GM19035 (cell line): ENCODE measurements around the gene CHTF18.
"Not testable (repeated sequence)": the region's sequence is repeated elsewhere in the genome, so short reads cannot be mapped to it uniquely, and the experiment has no call there.

Experiments used
- ATAC-seq: cut with Tn5 transposase; IDR thresholded peaks from one replicate; pipeline ENCODE4 v1.9.1; 2021; ENCODE audit not compliant: unreplicated experiment

The CHTF18 gene

GRCh38 chr16:825341-826061 lies 37.1 kb downstream of the CHTF18 start:
- no peak for ATAC-seq

GRCh38 chr16:827513-827912 lies 39.1 kb downstream of the CHTF18 start:
- no peak for ATAC-seq

- no peak for ATAC-seq
These were observed 40.5 kb downstream of the CHTF18 start for GRCh38 chr16:828891-829290.

- ATAC-seq: no peak
These were observed 41.9 kb downstream of the CHTF18 start for GRCh38 chr16:830107-830870.

GRCh38 chr16:830871-831570 lies 42.6 kb downstream of the CHTF18 start:
- ATAC-seq: no peak

GRCh38 chr16:831571-832413 lies 43.4 kb downstream of the CHTF18 start:
- no peak for ATAC-seq

- ATAC-seq: no peak
These were observed 44.4 kb downstream of the CHTF18 start for GRCh38 chr16:832652-833336.

GRCh38 chr16:833411-833810 lies 45.0 kb downstream of the CHTF18 start:
- no peak for ATAC-seq

- no peak for ATAC-seq
These were observed 47.0 kb downstream of the CHTF18 start for GRCh38 chr16:835373-835772.

GRCh38 chr16:836221-836620 lies 47.8 kb downstream of the CHTF18 start:
- no peak for ATAC-seq

GRCh38 chr16:836822-837221 lies 48.4 kb downstream of the CHTF18 start:
- ATAC-seq: not testable (repeated sequence)

- no peak for ATAC-seq
These were observed 50.3 kb downstream of the CHTF18 start for GRCh38 chr16:838741-839140.

GRCh38 chr16:839643-840408 lies 51.4 kb downstream of the CHTF18 start:
- ATAC-seq: no peak

- no peak for ATAC-seq
These were observed 52.4 kb downstream of the CHTF18 start for GRCh38 chr16:840561-841454.

GRCh38 chr16:841455-842060 lies 53.1 kb downstream of the CHTF18 start:
- ATAC-seq: no peak

GRCh38 chr16:842061-842476 lies 53.6 kb downstream of the CHTF18 start:
- no peak for ATAC-seq

GRCh38 chr16:842711-843560 lies 54.5 kb downstream of the CHTF18 start:
- ATAC-seq: no peak
